ENCODE measurements around the gene HOXA6.
A peak's percentile ranks its signal among the peaks of the same experiment; 100 is the strongest.

HOXA6 gene

DNA sequence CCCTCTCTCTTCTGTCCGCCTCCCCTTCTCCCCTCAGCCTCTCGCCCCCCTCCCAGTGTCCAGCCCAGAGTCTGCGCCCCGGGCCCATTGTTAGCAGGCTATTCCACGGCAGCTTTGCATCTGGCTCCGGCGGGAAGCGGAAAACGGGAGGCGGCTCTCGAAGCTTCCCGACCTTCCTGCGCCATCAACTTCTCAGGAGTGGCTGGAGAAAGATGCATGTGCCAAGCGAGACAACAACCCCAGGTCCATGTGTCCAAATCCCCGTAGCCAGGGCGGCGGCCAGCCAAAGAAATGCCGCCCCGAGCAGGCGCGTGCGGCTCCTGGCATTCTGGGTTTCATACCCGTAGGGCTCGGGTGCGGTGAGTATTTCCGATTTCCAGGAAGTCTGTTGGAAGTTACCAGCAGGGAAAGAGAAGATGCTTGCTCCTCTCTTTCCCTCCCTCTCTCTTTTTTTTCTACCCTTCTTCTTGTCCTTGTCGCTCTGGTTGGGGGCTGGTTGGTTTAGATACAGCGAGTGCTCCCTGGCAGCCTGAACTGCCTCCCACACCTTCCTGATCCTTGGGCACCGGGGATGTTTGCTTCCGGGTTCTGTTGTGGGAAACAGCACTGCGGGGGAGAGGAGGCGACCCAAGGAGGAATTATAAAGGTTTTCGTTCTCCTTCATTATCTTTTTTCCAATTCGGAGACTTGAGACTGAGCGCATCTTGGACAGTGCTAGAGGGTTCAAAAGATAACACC, 43.9 kb downstream of the HOXA6 start:
- Histone ChIP-seq H3K36me3 (ENCODE audit: control insufficient read depth in 1 of 2, insufficient read depth in 2 of 2, low read length in 2 of 2) (no peaks in the 10 kb centered on the region), H3K27me3 (ENCODE audit: low read depth, low read length) (peaks cover 12% of the 10 kb centered on the region), H3K4me3 (ENCODE audit: low read depth in 1 of 2, low read length in 2 of 2) (peak overlapping the region; percentile 70 to 90), H3K4me1 (ENCODE audit: control insufficient read depth in 1 of 2, insufficient read depth in 2 of 2, low read length in 2 of 2) (peaks cover 0 to 4% of the 10 kb centered on the region in 2 donors), H3K9me3 (ENCODE audit: control insufficient read depth in 1 of 2, low read length in 2 of 2) (no peaks in the 10 kb centered on the region), H3K27ac (ENCODE audit: low read length) (peak overlapping the region; percentile 95)

DNA sequence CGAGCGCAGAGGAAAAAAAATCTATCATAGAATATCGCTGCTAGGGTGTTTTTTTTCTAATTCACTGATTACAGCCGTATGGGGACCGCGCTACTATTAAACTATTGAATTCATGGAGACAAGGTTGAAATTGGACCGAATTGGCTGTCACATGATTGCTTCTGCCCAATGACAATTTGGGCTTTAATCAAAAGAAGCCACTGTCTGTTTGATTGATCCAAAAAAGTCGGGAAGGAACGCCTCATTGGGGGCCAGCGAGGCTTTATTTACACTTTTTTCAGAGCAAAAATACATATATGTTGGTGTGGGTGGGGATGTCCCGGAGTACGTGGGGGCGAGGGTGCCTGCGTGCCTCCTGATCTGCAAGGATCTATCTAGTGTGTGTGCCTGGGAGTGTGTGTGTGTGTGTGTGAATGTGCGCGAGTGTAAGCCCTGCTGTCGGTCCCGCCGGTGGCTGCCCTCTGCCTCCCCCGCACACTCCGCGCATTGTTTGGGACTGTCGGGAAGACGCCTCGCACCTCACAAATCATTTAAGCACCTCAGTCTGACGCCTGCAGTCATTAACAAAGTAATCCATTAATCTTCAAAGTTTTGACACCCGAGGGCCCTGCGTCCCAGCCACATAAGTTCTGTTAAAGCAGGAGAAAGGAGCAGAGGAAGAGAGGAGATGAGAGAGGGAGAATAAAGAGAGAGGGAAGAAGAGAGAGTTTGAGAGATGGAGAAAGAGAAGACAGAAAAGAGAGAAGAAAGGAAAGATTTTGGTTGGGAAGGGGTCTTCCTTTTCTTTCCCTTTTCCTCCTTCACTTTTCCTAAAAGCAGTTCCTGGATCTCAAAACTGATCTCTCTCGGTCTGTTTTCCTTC, 44.8 kb downstream of the HOXA6 start, which contains the start of gene HOXA2:
HOXA2 (minus strand) TSS at position 103 of the 862 bp plus-strand sequence. CDS start 183 bp downstream, outside the sequence.
- H3K27me3 ChIP-seq (ENCODE audit: low read depth, low read length): peaks cover 12% of the 10 kb centered on the region
- H3K36me3 ChIP-seq (ENCODE audit: control insufficient read depth in 1 of 2, insufficient read depth in 2 of 2, low read length in 2 of 2): no peaks in the 10 kb centered on the region
- H3K9me3 ChIP-seq (ENCODE audit: control insufficient read depth in 1 of 2, low read length in 2 of 2): no peaks in the 10 kb centered on the region
- H3K27ac ChIP-seq (ENCODE audit: low read length): peak within 1 kb of the TSS; percentile 95
- H3K4me3 ChIP-seq (ENCODE audit: low read depth in 1 of 2, low read length in 2 of 2): peak within 1 kb of the TSS; percentile 79 to 90
- H3K4me1 ChIP-seq (ENCODE audit: control insufficient read depth in 1 of 2, insufficient read depth in 2 of 2, low read length in 2 of 2): peaks cover 0 to 5% of the 10 kb centered on the region in 2 donors

DNA sequence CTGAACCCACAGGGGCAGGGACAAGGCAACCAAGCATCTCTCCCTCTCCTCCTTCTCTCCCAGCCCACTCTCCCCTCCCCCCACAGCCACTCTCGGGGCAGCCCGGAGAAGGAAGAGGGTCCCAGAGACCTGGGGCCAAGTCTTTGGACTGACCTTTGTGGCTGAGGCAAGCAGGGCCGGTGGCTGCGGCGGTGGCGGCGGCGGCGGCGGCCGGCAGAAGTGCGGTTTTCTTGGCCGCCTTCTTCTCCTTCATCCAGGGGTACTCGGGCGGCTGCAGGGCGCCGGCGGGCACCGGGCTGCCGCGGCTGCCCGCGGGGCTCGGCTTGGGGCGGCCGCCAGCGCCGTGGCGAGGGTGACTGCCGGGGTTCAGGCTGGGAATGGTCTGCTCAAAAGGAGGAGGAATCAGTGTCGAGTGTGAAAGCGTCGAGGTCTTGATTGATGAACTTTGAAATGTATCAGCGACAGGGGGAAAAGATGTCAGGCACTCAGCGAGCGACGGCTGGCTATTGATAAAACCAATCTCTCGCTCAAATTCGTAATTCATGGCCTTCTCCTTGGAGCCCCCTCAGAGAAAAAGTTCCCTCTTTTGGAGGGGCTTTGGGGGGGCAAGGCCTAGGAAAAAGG, 45.5 kb downstream of the HOXA6 start:
- Histone ChIP-seq H3K27ac (ENCODE audit: low read length) (peak overlapping the region; percentile 95), H3K27me3 (ENCODE audit: low read depth, low read length) (peaks cover 12% of the 10 kb centered on the region), H3K36me3 (ENCODE audit: control insufficient read depth in 1 of 2, insufficient read depth in 2 of 2, low read length in 2 of 2) (no peaks in the 10 kb centered on the region), H3K4me1 (ENCODE audit: control insufficient read depth in 1 of 2, insufficient read depth in 2 of 2, low read length in 2 of 2) (peaks cover 0 to 11% of the 10 kb centered on the region in 2 donors), H3K9me3 (ENCODE audit: control insufficient read depth in 1 of 2, low read length in 2 of 2) (no peaks in the 10 kb centered on the region), H3K4me3 (ENCODE audit: low read depth in 1 of 2, low read length in 2 of 2) (peak overlapping the region; percentile 79 to 90)

DNA sequence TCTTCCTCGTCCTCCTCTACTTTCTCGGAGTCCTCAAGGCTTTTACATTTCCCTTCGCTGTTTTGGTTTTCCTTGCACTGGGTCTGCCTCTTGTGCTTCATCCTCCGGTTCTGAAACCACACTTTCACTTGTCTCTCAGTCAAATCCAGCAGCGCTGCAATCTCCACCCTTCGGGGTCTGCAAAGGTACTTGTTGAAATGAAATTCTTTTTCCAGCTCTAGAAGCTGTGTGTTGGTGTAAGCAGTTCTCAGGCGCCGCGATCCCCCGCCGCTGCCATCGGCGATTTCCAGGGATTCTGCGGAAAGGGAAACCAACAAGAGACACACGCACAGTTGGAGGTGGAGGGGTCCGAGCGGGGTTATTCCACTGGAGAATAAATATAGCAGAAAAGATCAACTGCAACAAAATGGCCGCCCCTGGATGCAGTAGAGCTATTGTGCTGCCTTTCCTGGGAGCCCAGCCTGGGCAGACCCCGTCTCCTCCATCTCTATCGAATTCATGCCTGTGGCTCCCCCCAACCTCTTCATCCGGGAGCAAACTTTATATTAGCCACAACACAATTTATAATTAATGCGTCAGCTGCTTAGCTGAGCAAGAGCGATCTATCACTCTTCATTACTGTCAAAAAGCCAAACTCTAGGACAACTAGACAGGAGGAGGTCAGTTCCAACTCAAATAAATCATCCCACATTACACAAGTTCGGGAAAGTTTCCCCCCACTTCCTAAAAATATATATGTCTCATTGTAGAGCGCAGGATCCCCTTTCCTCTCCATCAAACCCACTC, 46.2 kb downstream of the HOXA6 start:
- H3K4me1 ChIP-seq (ENCODE audit: control insufficient read depth in 1 of 2, insufficient read depth in 2 of 2, low read length in 2 of 2): peaks cover 0 to 11% of the 10 kb centered on the region in 2 donors
- peaks cover 12% of the 10 kb centered on the region for H3K27me3 ChIP-seq (ENCODE audit: low read depth, low read length)
- no peaks in the 10 kb centered on the region for H3K9me3 ChIP-seq (ENCODE audit: control insufficient read depth in 1 of 2, low read length in 2 of 2)
- H3K36me3 ChIP-seq (ENCODE audit: control insufficient read depth in 1 of 2, insufficient read depth in 2 of 2, low read length in 2 of 2): no peaks in the 10 kb centered on the region
- H3K27ac ChIP-seq (ENCODE audit: low read length): peak overlapping the region; percentile 95
- peak overlapping the region; percentile 79 to 90 for H3K4me3 ChIP-seq (ENCODE audit: low read depth in 1 of 2, low read length in 2 of 2)

DNA sequence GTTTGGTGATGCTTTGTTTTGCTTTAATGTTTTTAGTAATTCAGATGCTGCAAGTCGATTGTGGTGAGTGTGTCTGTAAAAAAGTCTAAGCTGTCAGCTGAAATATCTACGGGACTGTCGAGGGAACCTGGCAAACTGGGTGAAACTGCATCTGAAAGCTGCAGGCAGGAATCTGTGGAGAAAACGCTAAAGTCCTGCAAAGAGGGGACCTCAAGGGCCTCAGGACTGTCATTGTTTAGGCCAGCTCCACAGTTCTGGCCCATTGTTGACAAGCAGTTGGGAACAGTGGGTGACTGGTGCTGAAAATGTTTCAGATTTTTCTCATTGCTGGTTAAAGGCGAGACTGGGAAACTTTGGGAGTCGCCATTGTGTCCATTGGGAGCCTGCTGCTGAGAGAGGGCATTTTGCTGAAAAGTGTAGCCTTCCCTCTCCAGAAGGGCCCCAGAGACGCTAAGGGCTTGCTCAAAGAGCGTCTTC, 46.8 kb downstream of the HOXA6 start:
- peaks cover 0 to 3% of the 10 kb centered on the region in 2 donors for H3K36me3 ChIP-seq (ENCODE audit: control insufficient read depth in 1 of 2, insufficient read depth in 2 of 2, low read length in 2 of 2)
- H3K4me3 ChIP-seq (ENCODE audit: low read depth in 1 of 2, low read length in 2 of 2): peak overlapping the region; percentile 79 to 90
- peak overlapping the region; percentile 95 for H3K27ac ChIP-seq (ENCODE audit: low read length)
- H3K4me1 ChIP-seq (ENCODE audit: control insufficient read depth in 1 of 2, insufficient read depth in 2 of 2, low read length in 2 of 2): peaks cover 0 to 11% of the 10 kb centered on the region in 2 donors
- H3K9me3 ChIP-seq (ENCODE audit: control insufficient read depth in 1 of 2, low read length in 2 of 2): no peaks in the 10 kb centered on the region
- H3K27me3 ChIP-seq (ENCODE audit: low read depth, low read length): peaks cover 12% of the 10 kb centered on the region

DNA sequence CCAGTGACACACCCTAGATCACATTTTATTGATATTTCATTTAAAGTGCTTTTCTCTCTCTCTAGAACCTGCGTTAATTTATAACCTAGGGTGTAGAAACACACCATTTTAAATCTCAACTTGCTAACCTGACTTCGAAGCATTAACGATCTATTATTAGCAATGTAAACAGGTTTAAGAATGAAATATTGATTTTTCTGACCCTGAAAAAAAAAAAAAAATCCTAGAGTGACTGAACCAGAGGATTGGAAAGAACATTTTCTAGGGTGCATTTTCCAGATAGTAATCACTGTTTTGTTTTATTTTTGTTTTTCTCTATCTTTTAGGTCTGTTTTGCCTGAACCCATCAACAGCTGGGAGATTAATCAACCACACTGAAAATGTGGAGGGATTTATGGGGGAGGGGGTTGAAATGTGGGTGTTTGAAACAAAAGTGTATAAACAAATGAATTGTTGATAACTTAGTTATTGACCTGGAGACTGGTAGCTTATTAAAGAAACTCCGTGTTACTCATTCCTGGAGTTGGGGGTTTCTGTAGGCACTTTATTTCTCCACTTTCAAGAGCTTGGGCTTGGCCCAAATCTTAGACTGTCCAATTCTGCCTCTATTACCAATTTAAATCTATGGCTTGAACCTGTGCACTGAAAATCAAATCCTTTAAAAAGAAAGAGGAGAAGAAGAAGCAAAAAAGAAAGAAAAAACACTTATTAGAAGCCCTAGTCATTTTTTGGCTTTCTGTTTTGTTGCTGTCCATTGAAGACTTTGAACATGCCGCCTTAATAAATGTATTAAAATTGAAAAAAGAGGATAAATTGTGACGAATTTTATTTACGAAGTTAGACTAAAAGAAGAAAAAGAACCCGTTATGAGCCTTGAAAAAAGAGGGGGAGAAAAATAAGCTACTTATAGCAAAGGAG, 47.9 kb downstream of the HOXA6 start:
- H3K27ac ChIP-seq (ENCODE audit: low read length): peak overlapping the region; percentile 95
- peaks cover 12% of the 10 kb centered on the region for H3K27me3 ChIP-seq (ENCODE audit: low read depth, low read length)
- H3K9me3 ChIP-seq (ENCODE audit: control insufficient read depth in 1 of 2, low read length in 2 of 2): no peaks in the 10 kb centered on the region
- H3K4me3 ChIP-seq (ENCODE audit: low read depth in 1 of 2, low read length in 2 of 2): peak overlapping the region; percentile 79 to 90
- peaks cover 0 to 11% of the 10 kb centered on the region in 2 donors for H3K4me1 ChIP-seq (ENCODE audit: control insufficient read depth in 1 of 2, insufficient read depth in 2 of 2, low read length in 2 of 2)
- peaks cover 0 to 3% of the 10 kb centered on the region in 2 donors for H3K36me3 ChIP-seq (ENCODE audit: control insufficient read depth in 1 of 2, insufficient read depth in 2 of 2, low read length in 2 of 2)

DNA sequence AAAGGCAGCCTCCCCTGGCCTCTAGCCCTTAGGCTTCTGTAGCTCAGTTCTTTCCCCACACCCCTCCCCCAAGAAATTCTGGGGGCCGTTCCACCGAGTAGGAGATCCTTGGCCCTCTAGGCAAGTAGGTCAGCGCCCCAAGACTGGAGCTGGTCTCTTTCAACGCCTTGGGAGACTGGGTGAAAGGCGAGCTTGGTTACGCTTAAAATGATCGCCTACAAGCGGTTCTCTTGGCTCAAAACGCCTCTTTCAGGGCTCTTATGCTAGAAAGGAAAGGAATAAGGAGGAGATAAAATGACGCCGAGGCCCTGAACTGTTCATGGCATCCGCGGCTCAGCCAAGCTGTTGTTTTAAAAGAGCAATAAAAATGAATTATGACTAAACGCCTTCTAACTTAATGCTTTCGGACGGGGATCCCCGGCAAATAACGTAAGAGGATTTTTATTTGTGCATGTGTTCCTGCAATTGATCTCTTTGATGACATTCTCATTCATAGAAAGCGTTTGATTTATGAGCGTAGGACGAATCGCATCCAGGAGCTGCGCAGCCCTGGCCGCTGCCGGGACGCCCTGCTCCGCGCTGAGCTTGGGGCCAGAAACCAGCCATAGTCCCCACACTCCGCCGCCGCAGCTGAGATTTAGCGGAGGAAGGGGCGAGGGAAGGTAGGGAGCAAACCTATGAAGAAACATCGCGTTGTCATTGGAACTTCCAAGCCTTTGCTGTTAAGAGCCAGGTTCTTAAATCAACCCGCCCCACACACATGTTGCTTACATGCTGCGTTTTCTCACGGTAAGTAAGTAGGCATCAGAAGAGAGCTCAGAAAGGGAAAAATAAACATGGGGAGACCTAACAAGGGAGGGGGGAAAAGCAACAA, 48.8 kb downstream of the HOXA6 start:
- Histone ChIP-seq H3K9me3 (ENCODE audit: control insufficient read depth in 1 of 2, low read length in 2 of 2) (no peaks in the 10 kb centered on the region), H3K4me3 (ENCODE audit: low read depth in 1 of 2, low read length in 2 of 2) (peak overlapping the region; percentile 78 to 90), H3K4me1 (ENCODE audit: control insufficient read depth in 1 of 2, insufficient read depth in 2 of 2, low read length in 2 of 2) (peaks cover 0 to 11% of the 10 kb centered on the region in 2 donors), H3K27ac (ENCODE audit: low read length) (peak overlapping the region; percentile 95), H3K36me3 (ENCODE audit: control insufficient read depth in 1 of 2, insufficient read depth in 2 of 2, low read length in 2 of 2) (peaks cover 0 to 3% of the 10 kb centered on the region in 2 donors), H3K27me3 (ENCODE audit: low read depth, low read length) (peaks cover 15% of the 10 kb centered on the region)

DNA sequence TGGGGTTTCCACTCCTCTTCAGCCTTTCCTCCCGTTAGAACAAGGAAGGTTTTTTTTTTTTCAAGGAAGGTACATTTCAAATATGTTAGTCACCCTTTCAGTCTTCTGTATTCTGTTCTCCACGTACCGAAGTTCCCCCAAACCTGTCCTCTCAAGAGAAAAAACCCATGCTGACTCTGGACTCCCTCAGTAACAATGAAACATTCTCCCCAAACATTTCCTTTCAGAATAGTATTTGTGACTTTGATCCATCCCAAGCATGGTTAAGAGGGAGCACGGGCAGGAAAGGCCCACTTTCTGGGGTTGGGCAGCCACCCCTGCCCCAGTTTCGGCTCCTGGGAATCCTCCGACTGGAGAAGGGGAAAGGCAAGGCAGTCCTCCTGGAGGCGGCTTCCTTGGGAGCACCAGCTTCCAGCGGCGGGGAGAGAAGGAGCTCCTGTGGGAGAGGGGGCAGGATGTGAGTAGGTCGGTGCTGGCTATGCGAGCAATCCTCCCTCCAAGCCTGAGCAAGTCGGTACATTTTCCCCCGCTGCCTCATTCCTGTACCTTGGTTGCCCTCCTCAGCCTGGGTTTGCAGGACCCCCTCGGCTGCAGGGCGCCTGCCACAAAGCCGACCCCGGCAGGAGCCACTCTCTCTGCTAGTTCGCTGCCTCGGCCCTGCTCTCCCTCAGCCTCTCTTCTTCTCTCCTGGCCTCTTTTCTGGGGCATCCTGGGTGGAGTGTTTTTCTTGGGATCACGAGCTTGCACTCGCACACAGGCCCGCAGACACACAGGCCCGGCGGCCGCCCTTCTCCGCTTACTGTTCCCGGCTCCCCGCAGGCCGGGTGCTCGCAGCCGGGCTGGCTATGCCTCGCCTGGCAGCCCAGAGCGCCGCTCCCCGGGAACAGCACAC, 49.6 kb downstream of the HOXA6 start:
- H3K4me3 ChIP-seq (ENCODE audit: low read depth in 1 of 2, low read length in 2 of 2): peak overlapping the region; percentile 78 to 90
- H3K36me3 ChIP-seq (ENCODE audit: control insufficient read depth in 1 of 2, insufficient read depth in 2 of 2, low read length in 2 of 2): peaks cover 0 to 3% of the 10 kb centered on the region in 2 donors
- peaks cover 0 to 11% of the 10 kb centered on the region in 2 donors for H3K4me1 ChIP-seq (ENCODE audit: control insufficient read depth in 1 of 2, insufficient read depth in 2 of 2, low read length in 2 of 2)
- H3K27me3 ChIP-seq (ENCODE audit: low read depth, low read length): peaks cover 10% of the 10 kb centered on the region
- H3K9me3 ChIP-seq (ENCODE audit: control insufficient read depth in 1 of 2, low read length in 2 of 2): no peaks in the 10 kb centered on the region
- H3K27ac ChIP-seq (ENCODE audit: low read length): peak overlapping the region; percentile 95
